ENCODE data around the gene DOLK.

DOLK gene

DNA sequence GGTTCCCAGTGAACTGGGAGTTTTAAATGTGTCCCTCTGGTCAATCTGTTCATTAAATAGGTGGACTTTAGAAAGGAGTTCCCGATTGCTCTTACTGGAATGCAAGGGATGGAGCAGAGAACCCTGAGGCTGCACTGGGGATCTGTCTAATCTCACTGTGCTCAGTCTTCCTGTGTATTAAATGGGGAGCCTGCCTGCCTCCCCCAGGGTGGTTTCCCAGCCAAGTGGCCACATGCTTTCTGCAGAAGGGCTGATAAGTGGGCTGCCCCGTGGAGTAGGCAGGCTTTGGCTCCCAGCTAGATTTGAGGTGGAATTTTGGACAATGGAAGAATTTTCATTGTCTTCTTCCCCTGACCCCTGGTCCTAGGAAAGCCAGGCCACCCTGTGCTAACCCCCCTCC lies 40.7 kb downstream of the DOLK start:
- Histone ChIP-seq H3K9me2 (ENCODE audit: low read depth, low read length) (no peaks in the 10 kb centered on the region), H2AFZ (ENCODE audit: low read length) (no peak overlapping the region), H3K4me1 (ENCODE audit: insufficient read depth, low read length, severe bottlenecking) (peaks cover 12% of the 10 kb centered on the region), H3K27ac (ENCODE audit: low read depth, low read length, poor library complexity, severe bottlenecking) (no peak overlapping the region), H3K4me3 (ENCODE audit: low read depth, low read length, poor library complexity, severe bottlenecking) (no peak overlapping the region), H3K9ac (ENCODE audit: low read length) (no peak overlapping the region), H3K27me3 (ENCODE audit: insufficient read depth, low read length) (no peaks in the 10 kb centered on the region), H4K20me1 (ENCODE audit: insufficient read depth, low read length) (no peaks in the 10 kb centered on the region), H3K4me2 (ENCODE audit: low read length) (no peak overlapping the region), H3K9me3 (ENCODE audit: low read length) (no peaks in the 10 kb centered on the region), H3K79me2 (ENCODE audit: insufficient read depth, low read length) (no peaks in the 10 kb centered on the region), H3F3A (ENCODE audit: insufficient read depth, low read length) (no peaks in the 10 kb centered on the region), H3K36me3 (ENCODE audit: insufficient read depth, low read length) (peaks cover 29% of the 10 kb centered on the region)
- no peak for TF ChIP-seq EZH2 (IDR thresholded peaks at IDR 0.05; ENCODE audit: borderline replicate concordance, low read length)
- TF ChIP-seq, protein P1, sequence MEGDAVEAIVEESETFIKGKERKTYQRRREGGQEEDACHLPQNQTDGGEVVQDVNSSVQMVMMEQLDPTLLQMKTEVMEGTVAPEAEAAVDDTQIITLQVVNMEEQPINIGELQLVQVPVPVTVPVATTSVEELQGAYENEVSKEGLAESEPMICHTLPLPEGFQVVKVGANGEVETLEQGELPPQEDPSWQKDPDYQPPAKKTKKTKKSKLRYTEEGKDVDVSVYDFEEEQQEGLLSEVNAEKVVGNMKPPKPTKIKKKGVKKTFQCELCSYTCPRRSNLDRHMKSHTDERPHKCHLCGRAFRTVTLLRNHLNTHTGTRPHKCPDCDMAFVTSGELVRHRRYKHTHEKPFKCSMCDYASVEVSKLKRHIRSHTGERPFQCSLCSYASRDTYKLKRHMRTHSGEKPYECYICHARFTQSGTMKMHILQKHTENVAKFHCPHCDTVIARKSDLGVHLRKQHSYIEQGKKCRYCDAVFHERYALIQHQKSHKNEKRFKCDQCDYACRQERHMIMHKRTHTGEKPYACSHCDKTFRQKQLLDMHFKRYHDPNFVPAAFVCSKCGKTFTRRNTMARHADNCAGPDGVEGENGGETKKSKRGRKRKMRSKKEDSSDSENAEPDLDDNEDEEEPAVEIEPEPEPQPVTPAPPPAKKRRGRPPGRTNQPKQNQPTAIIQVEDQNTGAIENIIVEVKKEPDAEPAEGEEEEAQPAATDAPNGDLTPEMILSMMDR (IDR thresholded peaks at IDR 0.05; ENCODE audit: low read length), result no peak

DNA sequence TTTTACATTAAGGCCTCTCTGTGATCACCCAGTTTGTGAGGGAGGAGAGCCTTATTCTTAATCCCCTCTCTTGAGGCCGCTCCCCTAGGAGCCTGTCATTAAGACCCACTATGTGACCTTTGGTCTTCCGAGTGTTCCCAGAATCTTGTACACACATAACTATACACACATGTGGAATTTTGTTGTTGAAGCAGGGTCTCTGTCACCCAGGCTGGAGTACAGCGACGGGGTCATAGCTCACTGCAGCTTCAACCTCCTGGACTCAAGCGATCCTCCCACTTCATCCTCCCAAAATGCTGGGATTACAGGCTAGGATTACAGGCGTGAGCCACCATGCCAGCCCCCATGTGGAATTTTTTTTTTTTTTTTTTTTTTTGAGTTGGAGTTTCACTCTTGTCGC lies 41.4 kb downstream of the DOLK start:
- TF ChIP-seq EZH2 (IDR thresholded peaks at IDR 0.05; ENCODE audit: borderline replicate concordance, low read length), result no peak
- TF ChIP-seq, protein P1 (IDR thresholded peaks at IDR 0.05; ENCODE audit: low read length), result no peak

DNA sequence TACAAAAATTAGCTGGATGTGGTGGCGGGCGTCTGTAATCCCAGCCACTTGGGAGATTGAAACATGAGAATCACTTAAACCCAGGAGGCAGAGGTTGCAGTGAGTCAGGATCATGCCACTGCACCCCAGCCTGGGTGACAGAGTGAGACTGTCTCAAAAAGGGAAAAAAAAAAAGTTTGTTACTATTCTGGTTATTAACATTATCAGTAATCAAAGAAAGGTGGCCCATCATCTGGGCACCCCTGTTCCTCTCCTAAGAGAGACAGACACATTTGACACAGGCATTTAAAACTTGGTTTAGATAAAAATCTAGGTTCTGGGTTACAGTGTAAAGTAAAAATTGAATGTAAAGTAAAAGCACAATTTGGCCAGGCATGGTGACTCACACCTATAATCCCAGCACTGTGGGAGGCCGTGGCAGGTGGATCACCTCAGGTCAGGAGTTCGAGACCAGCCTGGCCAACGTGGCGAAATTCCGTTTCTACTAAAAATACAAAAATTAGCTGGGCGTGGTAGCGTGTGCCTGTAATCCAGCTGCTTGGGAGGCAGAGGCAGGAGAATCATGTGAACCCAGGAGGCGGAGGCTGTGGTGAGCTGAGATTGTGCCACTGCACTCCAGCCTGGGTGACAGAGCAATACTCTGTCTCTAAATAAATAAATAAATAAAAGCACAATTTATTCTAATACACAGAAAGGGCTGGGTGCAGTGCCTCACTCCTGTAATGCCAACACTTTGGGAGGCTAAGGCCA lies 43.4 kb downstream of the DOLK start:
- Histone ChIP-seq H3K4me1 (ENCODE audit: insufficient read depth, low read length, severe bottlenecking) (peaks cover 17% of the 10 kb centered on the region), H3K27ac (ENCODE audit: low read depth, low read length, poor library complexity, severe bottlenecking) (no peak overlapping the region), H3K4me2 (ENCODE audit: low read length) (no peak overlapping the region), H3K9me2 (ENCODE audit: low read depth, low read length) (no peaks in the 10 kb centered on the region), H3K9ac (ENCODE audit: low read length) (no peak overlapping the region), H4K20me1 (ENCODE audit: insufficient read depth, low read length) (no peaks in the 10 kb centered on the region), H3K9me3 (ENCODE audit: low read length) (no peaks in the 10 kb centered on the region), H3F3A (ENCODE audit: insufficient read depth, low read length) (no peaks in the 10 kb centered on the region), H3K4me3 (ENCODE audit: low read depth, low read length, poor library complexity, severe bottlenecking) (no peak overlapping the region), H3K79me2 (ENCODE audit: insufficient read depth, low read length) (no peaks in the 10 kb centered on the region), H3K27me3 (ENCODE audit: insufficient read depth, low read length) (no peaks in the 10 kb centered on the region), H3K36me3 (ENCODE audit: insufficient read depth, low read length) (peaks cover 26% of the 10 kb centered on the region), H2AFZ (ENCODE audit: low read length) (no peak overlapping the region)
- TF ChIP-seq EZH2 (IDR thresholded peaks at IDR 0.05; ENCODE audit: borderline replicate concordance, low read length), result no peak
- TF ChIP-seq, protein P1 (IDR thresholded peaks at IDR 0.05; ENCODE audit: low read length), result no peak

More for the DNA sequence above, 41.4 kb downstream of the DOLK start:
- Histone ChIP-seq H3K36me3 (ENCODE audit: insufficient read depth, low read length) (peaks cover 29% of the 10 kb centered on the region), H2AFZ (ENCODE audit: low read length) (no peak overlapping the region), H3K9me2 (ENCODE audit: low read depth, low read length) (no peaks in the 10 kb centered on the region), H3K27me3 (ENCODE audit: insufficient read depth, low read length) (no peaks in the 10 kb centered on the region), H3F3A (ENCODE audit: insufficient read depth, low read length) (no peaks in the 10 kb centered on the region), H4K20me1 (ENCODE audit: insufficient read depth, low read length) (no peaks in the 10 kb centered on the region), H3K9me3 (ENCODE audit: low read length) (no peaks in the 10 kb centered on the region), H3K27ac (ENCODE audit: low read depth, low read length, poor library complexity, severe bottlenecking) (no peak overlapping the region), H3K4me2 (ENCODE audit: low read length) (no peak overlapping the region), H3K4me3 (ENCODE audit: low read depth, low read length, poor library complexity, severe bottlenecking) (no peak overlapping the region), H3K79me2 (ENCODE audit: insufficient read depth, low read length) (no peaks in the 10 kb centered on the region), H3K9ac (ENCODE audit: low read length) (no peak overlapping the region), H3K4me1 (ENCODE audit: insufficient read depth, low read length, severe bottlenecking) (peaks cover 17% of the 10 kb centered on the region)
